ENCODE data around the gene UTS2B. TPM values are rescaled to one million over a fixed set of nuclear protein-coding genes. Genes with fewer than 3 reads are reported as not detected.

The UTS2B gene
- polyA plus RNA-seq, 1 experiment = 1.2 TPM

DNA sequence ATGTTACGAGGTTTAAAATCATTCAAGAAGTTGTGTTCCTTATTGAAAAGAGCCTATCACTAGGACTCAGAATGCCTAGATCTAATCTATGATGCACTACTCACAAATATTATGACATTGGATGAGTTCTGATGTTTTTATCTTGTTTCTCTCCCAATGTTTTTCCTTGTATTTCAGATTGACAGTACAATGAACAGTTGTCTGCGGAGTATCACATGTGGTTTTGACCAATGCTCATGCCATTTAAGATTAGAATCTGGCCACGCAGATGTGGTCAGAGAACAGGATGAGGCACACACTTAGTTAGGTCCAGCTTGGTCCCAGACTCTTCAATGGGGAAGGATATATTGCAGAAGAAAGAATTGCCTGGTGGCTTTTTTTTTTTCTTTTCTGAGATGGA is 26.7 kb downstream of the UTS2B start:
- no peak for DNase-seq (ENCODE audit: low read depth, low spot score)
- CTCF ChIA-PET = no interaction called here

DNA sequence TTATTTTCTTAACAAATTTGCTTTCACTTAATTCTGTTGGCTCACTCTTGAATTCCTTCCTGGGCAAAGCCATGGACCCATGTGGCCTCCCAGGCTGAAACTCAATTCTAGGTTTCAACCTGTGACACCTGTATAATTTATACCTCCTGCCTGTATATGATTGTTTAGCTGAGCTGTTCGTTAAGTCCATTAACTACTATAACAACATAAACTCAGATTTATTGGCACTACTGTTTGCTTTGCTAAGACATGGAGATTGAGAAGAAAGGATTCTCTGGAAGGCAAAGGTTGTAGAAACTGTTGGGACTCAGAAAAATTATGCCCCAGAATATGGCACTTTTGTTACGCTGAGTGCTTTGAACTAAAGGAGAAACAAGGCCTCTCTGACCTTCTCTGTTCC is 27.9 kb downstream of the UTS2B start:
- ChIA-PET POLR2A (no interaction called here), CTCF (interaction anchor here (0.5 kb wide), 1 partner anchor 120 kb away, joined by 3 read pairs; no protein-coding TSS in a partner anchor)
- no peak overlapping the region for H3K27ac ChIP-seq (ENCODE audit: low read depth, low read length)
- TF ChIP-seq, protein P1, sequence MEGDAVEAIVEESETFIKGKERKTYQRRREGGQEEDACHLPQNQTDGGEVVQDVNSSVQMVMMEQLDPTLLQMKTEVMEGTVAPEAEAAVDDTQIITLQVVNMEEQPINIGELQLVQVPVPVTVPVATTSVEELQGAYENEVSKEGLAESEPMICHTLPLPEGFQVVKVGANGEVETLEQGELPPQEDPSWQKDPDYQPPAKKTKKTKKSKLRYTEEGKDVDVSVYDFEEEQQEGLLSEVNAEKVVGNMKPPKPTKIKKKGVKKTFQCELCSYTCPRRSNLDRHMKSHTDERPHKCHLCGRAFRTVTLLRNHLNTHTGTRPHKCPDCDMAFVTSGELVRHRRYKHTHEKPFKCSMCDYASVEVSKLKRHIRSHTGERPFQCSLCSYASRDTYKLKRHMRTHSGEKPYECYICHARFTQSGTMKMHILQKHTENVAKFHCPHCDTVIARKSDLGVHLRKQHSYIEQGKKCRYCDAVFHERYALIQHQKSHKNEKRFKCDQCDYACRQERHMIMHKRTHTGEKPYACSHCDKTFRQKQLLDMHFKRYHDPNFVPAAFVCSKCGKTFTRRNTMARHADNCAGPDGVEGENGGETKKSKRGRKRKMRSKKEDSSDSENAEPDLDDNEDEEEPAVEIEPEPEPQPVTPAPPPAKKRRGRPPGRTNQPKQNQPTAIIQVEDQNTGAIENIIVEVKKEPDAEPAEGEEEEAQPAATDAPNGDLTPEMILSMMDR (IDR thresholded peaks at IDR 0.05; ENCODE audit: low read depth, low read length) = no peak
- H3K27me3 ChIP-seq (ENCODE audit: control insufficient read depth, insufficient read depth, low read length) = no peaks in the 10 kb centered on the region
- no peak for DNase-seq (ENCODE audit: low read depth, low spot score)
- no peaks in the 10 kb centered on the region for H3K9me3 ChIP-seq (ENCODE audit: control insufficient read depth, insufficient read depth, low read length)
- H3K4me3 ChIP-seq (ENCODE audit: low read depth, low read length) = no peak overlapping the region

More for the DNA sequence above, 26.7 kb downstream of the UTS2B start:
- TF ChIP-seq, protein P1 (IDR thresholded peaks at IDR 0.05; ENCODE audit: low read depth, low read length) = no peak
- H3K27ac ChIP-seq (ENCODE audit: low read depth, low read length) = no peak overlapping the region
- H3K27me3 ChIP-seq (ENCODE audit: control insufficient read depth, insufficient read depth, low read length) = no peaks in the 10 kb centered on the region
- POLR2A ChIA-PET = no interaction called here
- no peak overlapping the region for H3K4me3 ChIP-seq (ENCODE audit: low read depth, low read length)
- H3K9me3 ChIP-seq (ENCODE audit: control insufficient read depth, insufficient read depth, low read length) = no peaks in the 10 kb centered on the region

DNA sequence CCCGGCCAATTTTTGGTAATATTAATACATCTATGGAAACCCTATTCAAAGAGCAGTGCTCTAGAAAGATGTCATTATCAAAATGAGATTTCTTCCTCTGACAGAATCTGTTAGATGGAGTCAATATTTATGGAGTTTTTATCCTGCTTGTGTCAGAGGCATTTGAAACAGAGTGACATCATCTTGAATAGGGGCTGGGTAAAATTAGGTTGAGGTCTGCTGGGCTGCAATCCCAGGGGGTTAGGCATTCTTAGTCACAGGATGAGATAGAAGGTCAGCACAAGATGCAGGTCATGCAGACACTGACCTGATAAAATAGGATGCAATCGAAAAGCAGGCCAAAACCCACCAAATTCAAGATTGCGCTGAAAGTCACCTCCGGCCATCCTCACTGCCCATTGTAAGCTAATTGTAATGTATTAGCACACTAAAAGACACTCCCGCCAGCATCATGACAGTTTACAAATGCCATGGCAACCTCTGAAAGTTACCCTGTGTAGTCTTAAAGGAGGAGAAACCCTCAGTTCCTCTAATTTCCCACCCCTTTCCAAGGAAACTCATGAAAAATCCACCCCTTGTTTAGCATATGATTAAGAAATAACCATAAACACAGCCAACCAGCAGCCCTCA is 28.4 kb downstream of the UTS2B start:
- Histone ChIP-seq H3K9me3 (ENCODE audit: control insufficient read depth, insufficient read depth, low read length) (no peaks in the 10 kb centered on the region), H3K4me3 (ENCODE audit: low read depth, low read length) (no peak overlapping the region), H3K27ac (ENCODE audit: low read depth, low read length) (no peak overlapping the region), H3K27me3 (ENCODE audit: control insufficient read depth, insufficient read depth, low read length) (no peaks in the 10 kb centered on the region)
- TF ChIP-seq, protein P1 (IDR thresholded peaks at IDR 0.05; ENCODE audit: low read depth, low read length) = no peak
- ChIA-PET CTCF (interaction anchor here (0.5 kb wide), 1 partner anchor 119 kb away, joined by 3 read pairs; no protein-coding TSS in a partner anchor), POLR2A (no interaction called here)
- no peak for DNase-seq (ENCODE audit: low read depth, low spot score)

DNA sequence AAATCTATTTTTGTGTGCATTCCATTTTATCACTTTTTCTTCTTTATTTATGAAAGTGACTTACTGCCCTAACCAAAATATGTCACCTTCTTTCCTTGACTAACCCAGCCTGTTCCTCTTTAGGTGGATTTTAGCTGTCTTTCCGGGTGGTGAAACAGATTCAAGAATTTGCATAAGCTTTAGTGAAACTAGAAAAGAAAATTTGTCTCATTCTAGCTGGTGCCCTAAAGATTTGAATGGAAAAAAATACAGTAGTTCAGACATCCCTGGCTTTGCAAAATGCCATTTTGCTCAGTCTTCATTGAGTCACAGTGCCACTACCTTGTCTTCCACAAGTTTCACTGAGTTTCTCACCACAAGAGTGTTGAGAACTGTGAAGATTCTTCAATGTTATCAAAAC is 29.3 kb downstream of the UTS2B start:
- no peaks in the 10 kb centered on the region for H3K9me3 ChIP-seq (ENCODE audit: control insufficient read depth, insufficient read depth, low read length)
- no peak overlapping the region for H3K27ac ChIP-seq (ENCODE audit: low read depth, low read length)
- DNase-seq (ENCODE audit: low read depth, low spot score) = no peak
- no peaks in the 10 kb centered on the region for H3K27me3 ChIP-seq (ENCODE audit: control insufficient read depth, insufficient read depth, low read length)
- CTCF ChIA-PET = no interaction called here
- TF ChIP-seq, protein P1 (IDR thresholded peaks at IDR 0.05; ENCODE audit: low read depth, low read length) = no peak
- POLR2A ChIA-PET = no interaction called here
- H3K4me3 ChIP-seq (ENCODE audit: low read depth, low read length) = no peak overlapping the region

DNA sequence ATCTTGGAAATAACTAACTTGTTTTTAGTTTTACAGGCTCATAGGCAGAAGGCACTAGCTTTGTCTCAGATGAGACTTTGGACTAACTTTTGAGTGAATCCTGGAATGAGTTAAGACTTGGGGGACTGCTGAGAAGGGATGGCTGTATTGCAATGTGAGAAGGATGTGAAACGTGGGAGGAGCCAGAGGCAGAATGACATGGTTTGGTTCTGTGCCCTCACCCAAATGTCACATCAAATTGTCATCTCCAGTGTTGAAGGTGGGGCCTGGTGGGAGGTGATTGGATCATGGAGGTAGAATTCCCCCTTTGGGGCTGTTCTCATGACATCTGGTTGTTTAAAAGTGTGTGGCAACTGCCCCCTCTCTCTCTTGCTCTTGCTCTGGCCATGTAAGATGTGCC is 29.9 kb downstream of the UTS2B start:
- POLR2A ChIA-PET = no interaction called here
- TF ChIP-seq, protein P1 (IDR thresholded peaks at IDR 0.05; ENCODE audit: low read depth, low read length) = no peak
- CTCF ChIA-PET = no interaction called here
- no peaks in the 10 kb centered on the region for H3K9me3 ChIP-seq (ENCODE audit: control insufficient read depth, insufficient read depth, low read length)
- no peak overlapping the region for H3K27ac ChIP-seq (ENCODE audit: low read depth, low read length)
- H3K27me3 ChIP-seq (ENCODE audit: control insufficient read depth, insufficient read depth, low read length) = no peaks in the 10 kb centered on the region
- H3K4me3 ChIP-seq (ENCODE audit: low read depth, low read length) = no peak overlapping the region
- DNase-seq (ENCODE audit: low read depth, low spot score) = no peak
